HG03108 (cell line): ENCODE results near the gene ZNF768.
A peak's percentile ranks its signal among the peaks of the same experiment; 100 is the strongest.

Experiments
- ATAC-seq: cut with Tn5 transposase; IDR thresholded peaks from one replicate; pipeline ENCODE4 v1.9.1; 2021; ENCODE audit warnings: moderate library complexity; ENCODE audit not compliant: unreplicated experiment

The ZNF768 gene

DNA sequence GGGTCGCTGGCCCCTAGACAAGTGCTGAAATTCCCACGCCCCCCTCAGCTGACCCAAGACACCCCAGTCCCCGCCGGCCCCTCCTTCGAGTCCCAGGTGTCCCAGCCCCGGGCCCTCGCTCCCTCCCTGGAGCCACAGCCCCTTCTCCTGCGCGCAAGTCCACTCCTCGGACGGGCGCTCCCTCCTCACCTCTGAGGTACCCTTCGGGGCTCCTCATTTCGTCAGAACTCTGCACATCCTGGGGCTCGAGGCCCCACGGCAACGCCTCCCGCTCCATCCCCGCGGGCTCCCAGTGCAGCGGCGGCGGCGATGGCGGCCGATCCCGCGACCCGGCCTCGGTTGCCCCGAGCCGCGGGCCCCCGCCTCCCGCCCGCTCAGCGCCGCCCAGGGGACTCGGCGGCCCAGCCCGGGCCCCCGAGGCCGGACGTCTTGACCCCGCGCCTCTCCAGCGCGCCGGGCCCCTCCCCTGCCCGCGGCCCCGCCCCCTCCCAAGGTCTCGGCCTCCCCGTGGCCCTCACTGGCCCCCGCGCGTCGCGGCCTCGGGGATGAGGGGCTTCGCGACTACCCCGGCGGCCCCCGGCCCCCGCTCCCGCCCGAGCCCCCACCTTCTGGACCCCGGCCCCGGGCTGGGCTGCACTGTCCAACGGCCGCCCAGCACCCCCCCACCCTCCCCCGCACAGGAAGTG is at the start of gene ZNF768:
Gene ZNF768 (minus strand): TSS at position 430 of the 686 bp plus-strand sequence. CDS start 153 bp downstream, at position 277.
- no peak for ATAC-seq

DNA sequence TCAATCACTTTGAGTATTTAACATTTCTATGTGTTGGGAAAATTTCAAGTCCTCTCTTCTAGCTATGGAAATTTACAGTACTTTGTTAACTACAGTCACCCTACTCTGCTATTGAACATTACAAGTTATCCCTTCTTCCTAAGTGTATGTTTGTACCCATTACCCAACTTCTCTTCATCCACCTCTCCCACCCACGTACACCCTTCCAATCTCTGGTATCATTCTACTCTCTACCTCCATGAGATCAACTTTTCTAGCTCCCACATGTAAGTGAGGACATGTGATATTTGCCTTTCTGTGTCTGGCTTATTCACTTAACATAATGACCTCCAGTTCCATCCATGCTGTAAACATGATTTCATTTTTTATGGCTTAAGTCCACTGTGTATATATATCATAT is 48.3 kb upstream of the ZNF768 start:
- ATAC-seq = no peak

DNA sequence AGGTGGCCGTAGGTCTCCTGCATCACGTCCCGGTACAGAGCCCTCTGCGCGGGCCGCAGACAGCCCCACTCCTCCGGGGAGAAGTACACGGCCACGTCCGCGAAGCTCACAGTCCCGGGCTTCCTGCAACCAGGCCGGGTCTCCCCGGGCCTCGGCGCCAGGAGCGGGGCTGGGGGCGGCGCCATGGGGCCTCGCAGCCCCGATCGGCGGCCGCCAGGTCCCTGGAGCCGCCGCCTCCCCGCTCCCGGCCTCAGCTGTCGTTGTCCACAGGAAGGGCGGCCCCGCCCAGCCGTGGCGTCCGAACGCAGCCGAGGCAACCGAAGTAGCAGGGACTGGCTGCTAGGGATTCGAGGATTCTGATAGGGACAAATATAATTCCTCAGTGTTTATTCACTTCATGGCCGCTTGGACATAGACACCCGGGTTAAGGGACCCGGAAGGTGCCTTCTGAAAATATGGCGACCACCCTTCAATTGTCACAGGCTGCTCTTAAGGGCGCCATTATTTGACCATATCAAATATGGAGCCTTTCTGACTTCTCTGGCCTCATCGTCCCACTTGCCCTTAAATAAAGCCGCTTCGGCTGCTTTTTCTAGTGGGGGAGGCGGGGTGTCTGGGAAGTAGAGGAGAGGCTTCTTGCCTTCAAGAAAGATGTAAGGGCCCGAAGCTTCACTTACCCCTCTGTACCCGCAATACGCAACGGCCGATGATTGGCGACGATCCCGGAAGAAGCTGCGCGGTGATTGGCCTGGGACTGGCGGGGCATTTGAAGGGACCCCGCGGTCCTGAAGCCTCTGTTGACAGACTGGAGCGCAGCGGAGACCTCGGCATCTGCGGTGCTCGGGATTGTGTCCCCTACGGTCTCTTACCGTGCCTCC is 45.3 kb upstream of the ZNF768 start, which contains the start of gene ZNF688:
Gene ZNF688 (minus strand): TSS at position 270 of the 878 bp plus-strand sequence. CDS start 85 bp downstream, at position 185.
- peak; percentile 70 for ATAC-seq

DNA sequence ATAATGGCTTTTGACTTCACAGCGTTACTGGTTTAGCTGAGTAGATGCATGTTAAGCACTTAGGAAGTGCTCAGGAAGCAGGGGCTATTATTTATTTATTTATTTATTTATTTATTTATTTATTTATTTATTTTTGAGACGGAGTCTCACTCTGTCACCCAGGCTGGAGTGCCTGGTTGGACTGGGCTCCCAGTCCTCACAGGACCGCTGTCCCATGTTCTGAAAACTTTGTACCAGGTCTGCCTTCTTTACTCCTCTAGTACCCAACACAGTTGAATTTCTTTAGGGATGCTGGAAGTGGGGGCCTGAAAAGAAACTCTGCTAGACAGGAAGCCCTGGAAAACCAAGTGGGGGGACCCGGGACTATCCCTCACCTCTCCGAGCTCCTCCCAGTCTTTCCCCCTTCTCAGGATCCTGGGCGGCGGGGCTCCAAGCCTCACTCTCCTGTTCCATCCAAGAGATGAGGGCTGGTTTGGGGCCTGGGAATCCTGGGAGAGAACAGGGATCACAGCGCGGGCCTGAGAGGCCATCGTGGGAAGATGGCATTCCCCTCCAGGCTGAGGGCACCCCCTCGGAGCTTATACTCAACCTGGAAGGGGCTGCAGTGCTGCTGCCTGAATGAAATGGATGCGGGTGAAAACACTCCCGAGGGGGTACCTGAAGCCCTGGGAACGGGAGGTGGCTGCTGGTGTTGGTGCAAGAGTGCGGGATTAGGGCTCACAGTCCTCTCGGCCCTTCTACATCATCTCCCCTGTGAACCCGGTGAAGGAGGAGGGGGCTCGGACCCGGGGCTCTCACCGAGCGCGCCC is 44.5 kb upstream of the ZNF768 start:
- ATAC-seq = no peak

DNA sequence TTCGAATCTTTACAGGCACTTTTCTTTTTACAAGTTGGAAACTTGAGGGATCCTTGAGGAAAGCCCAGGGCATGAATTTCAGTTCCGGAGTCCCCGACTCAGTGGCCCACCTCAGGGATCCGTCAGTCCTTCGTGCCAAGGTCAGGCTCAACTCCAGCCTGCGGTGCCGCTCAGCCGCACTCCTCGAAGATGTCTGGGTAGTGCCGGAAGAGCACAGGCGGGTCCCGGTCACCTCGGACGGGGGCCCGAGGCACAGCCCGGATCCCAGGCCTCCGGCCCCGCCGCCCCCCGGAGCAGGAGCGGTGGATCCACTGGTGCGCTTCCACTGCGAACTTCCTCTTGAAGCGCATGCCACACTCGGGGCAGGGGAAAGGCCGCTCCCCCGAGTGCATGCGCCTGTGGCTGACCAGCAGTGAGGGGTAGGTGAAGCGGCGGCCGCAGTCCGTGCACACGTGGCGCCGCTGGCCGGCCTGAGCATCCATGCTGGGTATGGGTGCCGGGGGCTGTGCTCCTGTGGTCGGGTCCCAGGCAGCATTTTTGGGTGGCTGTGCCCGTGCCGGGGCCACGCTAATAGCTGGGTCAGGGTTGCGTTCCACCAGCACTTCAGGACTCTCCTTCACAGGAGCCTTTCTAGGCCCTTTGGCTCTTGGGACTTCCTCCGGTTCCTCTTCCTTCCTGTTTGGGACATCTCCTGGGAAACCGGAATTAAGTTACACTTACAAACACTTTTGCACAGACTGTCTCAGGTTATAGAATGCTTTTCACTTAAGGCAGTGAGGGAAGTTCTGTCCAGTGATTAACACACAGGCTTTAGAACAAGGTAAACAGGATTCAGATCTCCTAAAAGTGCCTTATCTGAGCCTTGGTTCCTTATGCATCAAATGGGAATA is 43.6 kb upstream of the ZNF768 start:
- ATAC-seq = no peak

DNA sequence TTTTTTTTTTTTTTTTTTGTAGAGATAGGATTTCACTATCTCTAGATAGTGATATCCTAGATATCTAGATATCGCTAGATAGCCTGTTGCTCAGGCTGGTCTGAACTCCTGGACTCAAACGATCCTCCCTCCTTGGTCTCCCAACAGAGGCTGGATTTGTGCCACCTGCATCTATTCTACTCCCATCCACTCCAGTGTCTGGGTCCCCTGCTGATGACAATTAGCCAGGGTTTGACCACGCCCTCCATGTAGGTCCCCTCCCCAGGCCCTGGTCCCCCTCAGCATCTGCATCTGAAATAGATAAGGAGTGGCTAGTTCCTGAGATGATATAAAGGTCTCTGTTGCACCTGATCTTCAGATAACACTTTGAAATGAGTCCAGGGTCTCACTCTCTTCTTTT is 42.9 kb upstream of the ZNF768 start:
- ATAC-seq = no peak

DNA sequence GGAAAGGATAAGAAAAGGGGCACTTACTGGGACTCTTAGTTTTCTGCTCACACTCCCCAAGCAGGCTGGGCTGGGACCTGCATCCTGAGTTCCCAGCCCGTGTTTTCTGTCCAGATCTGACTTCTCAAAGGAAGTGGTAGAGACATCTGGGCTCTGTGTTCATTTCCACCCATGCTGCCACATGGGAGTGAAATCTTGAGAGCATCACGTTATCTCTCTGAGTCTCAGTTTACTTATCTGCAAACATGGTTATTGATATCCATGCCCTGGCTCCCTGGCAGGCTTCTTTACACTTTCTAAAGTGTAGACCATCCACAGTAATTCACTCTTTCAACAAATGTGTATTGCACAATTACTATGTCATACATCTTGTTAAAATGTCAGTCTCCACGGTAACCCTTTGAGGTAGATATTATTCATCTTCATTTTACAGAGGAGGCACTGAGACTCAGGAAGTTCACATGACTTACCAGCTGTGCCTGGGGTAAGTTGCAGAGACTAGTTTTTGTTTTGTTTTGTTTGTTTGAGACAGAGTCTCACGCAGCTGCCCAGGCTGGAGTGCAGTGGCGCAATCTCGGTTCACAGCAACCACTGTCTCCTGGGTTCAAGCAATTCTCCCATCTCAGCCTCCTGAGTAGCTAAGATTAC is 41.7 kb upstream of the ZNF768 start:
- peak; percentile 38 for ATAC-seq

DNA sequence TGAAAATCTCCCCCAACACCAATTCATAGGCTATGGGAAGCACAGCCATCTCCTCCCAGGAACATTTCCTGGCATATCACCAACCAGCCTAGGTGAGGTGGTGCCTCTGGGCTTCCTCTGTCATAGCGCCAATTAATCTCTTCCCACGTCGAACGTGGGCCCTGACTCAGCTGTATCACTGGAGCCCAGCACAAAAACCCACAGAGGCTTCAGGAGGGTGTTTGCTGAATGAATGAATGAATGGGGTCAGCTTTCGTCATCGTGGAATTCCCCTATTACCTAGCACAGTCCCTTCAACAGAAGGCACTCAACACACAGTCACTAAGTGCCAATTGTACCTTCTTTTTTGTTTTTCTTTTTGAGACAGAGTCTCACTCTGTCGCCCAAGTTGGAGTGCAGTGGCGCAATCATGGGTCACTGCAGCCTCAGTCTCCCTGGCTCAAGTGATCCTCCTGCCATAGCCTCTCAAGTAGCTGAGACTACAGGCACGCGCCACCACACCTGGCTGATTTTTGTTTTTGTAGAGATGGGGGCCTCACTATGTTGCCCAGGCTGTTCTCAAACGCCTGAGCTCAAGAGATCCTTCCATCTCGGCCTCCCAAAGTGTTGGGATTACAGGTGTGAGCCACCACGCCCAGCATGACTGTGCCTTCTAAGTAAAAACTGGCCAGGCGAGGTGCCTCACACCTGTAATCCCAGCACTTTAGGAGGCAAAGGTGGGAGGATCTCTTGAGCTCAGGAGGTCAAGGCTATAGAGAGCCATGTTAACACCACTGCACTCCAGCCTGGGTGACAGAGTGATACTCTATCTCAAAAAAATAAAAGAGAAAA is 41.0 kb upstream of the ZNF768 start:
- ATAC-seq = no peak

DNA sequence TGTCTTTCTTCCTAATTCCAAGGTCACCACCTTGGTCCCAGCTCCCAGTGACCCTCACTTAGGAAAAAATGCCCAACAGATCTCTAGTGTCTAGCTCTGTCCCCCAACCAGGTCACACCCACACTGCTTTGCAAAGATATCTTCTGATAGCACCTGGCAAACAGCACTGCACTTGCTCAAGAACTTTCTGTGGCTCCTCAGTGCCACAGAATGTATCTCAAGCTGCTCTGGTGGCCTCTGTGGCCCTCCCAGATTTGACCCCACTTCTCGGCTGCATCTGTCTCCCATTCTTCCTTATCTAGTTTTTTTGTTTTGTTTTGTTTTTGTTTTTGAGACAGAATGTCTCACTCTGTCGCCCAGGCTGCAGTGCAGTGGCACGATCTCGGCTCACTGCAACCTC is 40.2 kb upstream of the ZNF768 start:
- no peak for ATAC-seq

DNA sequence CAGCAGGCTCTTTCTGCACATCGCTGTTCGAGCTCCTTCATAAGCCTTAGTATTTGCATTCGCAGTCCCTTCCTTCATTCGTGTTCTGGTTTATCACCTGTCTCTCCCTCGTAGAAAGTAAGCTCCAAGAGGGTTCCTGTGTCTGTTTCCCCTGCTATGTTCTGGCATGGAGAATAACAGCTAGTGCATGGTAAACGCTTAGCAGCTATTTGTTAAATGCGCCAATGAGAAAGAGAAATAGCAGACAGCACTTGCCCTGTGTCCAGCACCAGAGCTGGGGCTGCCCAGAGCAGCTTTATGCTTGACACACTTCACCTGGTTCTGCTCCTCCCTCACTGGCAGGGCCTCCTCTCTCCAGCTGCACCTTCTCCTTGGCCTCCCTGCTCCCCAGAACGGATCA is 39.6 kb upstream of the ZNF768 start:
- ATAC-seq = no peak

DNA sequence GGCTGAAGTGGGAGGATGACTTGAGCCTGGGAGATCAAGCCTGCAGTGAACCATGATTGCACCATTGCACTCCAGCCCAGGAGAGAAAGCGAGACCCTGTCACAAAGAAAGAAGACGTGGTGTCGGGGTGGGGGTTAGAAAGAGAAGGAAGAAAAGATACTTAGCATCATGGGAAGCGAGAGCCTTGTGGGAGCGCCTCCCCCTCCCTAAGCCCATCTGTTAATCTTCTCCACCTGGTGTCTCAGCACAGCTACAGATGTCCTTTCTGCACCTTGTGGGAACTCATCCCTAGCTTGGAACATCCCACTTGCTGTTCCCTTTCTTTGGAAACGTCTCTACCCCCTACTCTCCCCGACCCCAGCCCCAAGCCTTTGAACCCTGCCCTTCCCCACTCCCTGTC is 39.2 kb upstream of the ZNF768 start:
- ATAC-seq = no peak

DNA sequence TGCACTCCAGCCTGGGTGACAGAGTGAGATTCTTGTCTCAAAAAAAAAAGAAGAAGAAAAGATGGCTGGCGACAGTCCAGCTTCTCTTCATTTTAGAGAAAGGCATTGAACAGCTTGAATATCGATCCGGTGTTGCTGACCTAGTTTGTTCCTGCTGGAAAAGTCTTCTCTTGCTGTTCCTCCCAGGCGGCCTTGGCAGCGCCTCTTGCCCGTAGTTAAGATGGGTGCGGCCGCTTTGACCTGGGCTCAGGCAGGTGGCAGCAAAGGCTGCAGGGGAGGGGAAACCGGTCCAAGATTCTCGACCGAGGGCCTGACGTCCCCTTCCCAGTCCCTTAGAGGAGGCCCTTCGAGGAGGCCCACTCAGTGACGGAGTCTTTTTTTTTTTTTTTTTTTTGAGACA is 35.7 kb upstream of the ZNF768 start:
- no peak for ATAC-seq

DNA sequence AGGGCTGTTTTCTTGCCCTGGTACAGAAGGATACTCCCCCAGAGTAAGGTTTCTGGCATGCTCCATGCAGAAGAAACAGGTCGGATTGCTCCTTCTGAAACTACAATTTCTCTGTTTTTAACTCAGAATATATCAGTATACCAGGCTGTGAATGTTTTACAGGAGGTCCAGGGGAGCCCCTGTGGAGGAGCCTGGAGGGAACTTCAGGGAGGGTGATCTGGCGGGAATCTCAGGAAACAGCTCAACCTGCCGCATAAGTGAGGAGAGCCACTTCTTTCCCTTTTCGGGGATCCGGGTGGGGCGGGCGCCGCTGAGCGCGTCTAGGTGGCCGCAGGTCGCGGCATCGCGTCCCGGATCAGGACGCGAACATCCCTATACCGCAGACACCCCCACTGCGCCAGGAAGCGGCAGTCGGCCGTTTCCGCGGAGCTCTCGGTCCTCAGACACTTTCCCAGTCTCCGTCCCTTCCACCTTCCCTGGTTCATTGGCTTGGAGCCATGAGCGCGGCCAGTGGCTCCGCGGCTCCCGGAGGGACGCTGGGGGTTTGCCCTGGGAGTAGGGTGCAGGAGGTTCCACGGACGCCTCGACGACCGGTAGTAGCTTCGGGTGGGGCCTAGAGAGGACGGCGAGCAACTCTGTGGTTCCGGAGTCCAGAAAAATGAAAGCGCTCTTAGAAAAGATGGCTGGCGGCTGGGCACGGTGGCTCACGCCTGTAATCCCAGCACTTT is 34.9 kb upstream of the ZNF768 start:
- ATAC-seq = no peak

DNA sequence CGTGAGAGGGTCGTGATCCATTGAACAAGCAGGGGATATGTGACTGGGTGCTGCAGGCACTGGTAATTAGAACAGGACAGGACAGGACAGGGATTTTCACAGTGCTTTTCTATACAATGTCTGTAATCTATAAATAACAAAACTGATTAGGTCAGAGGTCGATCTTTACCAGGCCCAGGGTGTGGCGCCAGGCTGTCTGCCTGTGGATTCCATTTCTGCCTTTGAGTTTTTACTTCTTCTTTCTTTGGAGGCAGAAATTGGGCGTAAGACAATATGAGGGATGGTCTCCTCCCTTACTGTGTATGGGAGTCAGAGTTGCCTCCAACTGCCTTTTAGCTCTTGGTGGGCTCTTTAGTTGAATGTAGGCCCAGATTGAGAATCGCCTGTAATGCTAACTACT is 33.3 kb upstream of the ZNF768 start:
- ATAC-seq = no peak

DNA sequence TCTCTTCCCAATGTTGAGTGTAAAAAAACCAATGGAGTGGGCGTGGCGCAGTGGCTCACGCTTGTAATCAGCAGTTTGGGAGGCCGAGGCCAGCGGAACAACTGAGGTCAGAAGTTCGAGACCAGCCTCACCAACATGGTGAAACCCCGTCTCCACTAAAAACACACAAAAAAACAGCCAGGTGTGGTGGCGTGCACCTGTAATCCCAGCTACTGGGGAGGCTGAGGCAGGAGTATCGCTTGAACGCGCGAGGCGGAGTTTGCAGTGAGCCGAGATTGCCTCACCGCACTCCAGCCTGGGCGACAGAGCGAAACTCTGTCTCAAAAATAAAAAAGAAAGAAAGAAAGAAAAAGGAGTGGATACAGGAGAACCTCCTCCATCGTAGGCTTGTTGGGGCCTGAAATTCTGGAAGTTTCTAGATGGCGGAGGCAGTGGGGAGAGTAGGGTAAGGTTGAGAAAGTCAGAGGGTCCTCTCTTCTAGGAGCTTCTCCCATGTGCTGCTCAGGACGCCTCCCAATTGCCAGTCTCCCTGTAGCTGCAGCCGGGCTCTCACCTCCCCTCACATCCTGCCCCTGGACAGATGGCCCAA is 32.5 kb upstream of the ZNF768 start:
- no peak for ATAC-seq

DNA sequence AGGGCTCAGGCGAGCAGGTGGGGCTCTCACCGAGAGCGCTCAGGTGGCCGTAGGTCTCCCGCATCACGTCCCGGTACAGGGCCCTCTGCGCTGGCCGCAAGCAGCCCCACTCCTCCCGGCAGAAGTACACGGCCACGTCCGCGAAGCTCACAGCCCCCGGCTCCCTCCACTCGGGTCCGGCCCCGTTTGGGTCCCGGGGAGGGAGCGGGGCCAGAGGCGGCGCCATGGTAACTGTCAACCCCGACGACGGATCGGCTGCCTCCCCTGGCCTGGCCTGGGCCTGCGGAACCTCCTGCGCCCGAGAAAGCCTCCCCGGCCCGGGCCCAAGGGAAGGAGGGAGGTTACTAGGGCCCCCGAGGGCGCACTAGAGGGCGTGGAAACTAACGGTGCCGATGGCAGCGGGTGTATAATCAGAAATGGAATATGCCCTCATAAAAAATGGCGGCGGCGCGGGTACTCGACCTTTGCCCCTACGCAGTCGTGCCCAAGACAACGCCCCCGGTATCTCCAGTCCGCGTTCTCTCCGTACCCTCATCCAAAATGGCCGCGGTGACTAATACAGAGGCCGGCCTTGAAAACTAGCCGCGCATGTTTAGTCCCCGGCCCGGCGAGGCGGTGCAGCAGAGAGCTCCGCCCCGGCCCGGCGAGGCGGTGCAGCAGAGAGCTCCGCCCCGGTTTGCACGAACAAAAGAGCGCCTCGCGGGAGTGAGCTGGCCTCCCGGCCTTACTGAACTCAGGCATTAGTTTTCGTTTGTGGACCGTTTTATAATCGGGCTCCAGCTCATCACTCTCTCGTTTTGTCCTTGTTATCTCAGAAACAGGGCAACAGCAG is 31.8 kb upstream of the ZNF768 start, which contains the start of gene ZNF764:
Gene ZNF764 (minus strand): TSS at position 418 of the 832 bp plus-strand sequence. CDS start 192 bp downstream, at position 226.
- peak; percentile 86 for ATAC-seq

DNA sequence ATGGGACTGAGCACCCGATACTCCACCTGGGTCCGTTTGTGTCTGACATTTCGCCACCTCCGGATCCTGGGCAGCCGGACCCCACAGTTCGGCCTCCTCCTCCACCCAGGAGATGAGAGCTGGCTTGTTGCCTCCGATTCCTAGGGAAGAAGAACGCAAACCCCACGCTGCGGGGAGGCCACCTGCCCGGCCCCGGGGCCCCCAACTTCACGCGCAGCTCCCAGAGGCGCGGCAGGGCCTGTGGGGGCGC is 31.3 kb upstream of the ZNF768 start:
- no peak for ATAC-seq
